K562 (cell line): ENCODE measurements around the gene LHPP. TPM values are rescaled to one million over a fixed set of nuclear protein-coding genes. Genes with fewer than 3 reads are reported as not detected.

Experiments used
- ATAC-seq: fragments of 200-7000 bp; cut with Tn5 transposase; 3 replicates; pipeline ENCODE4 v1.9.1; 2020; ENCODE audit warnings: moderate library complexity
- BruUV-seq: library from RNA; stranded (reverse); fragments of 400-500 nt; replicated peaks from 2 replicates; lab custom pipeline; 2021; lab: Mats Ljungman, UMichigan
- CTCF ChIA-PET: fragments of 300-600 bp; formaldehyde crosslinking; extraction: SDS; loops from one replicate; lab custom pipeline; 2021; ENCODE audit warnings: low intra/inter-chr PET ratio; lab: Yijun Ruan, JAX
- POLR2A ChIA-PET: fragments of 300-600, 350-650 bp; sonication (Branson Sonifier 250); formaldehyde crosslinking; extraction: SDS; loops from one replicate; lab custom pipeline; 2021; ENCODE audit warnings: antibody characterized with exemption, inconsistent platforms; lab: Yijun Ruan, JAX
- DNase-seq, 4 experiments: peaks; one replicate each; pipeline versions ENCODE4 v3.0.0 to v3.0.0-alpha.2; 2011 to 2018; ENCODE audit warnings: low spot score in 3 of 4, mixed read lengths in 3 of 4; ENCODE audit errors: extremely low read depth in 1 of 4
- FAIRE-seq: peaks from 2 replicates; lab custom pipeline; 2011; peaks lifted over from hg19 to GRCh38; lab: Jason Lieb, UNC
- H2AFZ ChIP-seq: 2 replicates; pipeline ENCODE4 v1.6.0; 2011; ENCODE audit warnings: low read depth, low read length, control low read depth, inconsistent platforms
- H3K27ac ChIP-seq: fragments of 200-600 bp; 3 replicates; pipeline ENCODE4 v1.8.0; 2011; ENCODE audit warnings: low read depth, mild to moderate bottlenecking, control low read depth, inconsistent platforms, low read length, moderate library complexity, mixed read lengths; ENCODE audit errors: extremely low read depth
- H3K27me3 ChIP-seq, 2 experiments: fragments of 300-600 bp in 1 of 2; 2 replicates in 1 of 2; 3 replicates in 1 of 2; pipeline versions ENCODE4 v1.6.0 to v1.8.0; 2011; ENCODE audit warnings: inconsistent platforms in 2 of 2, low read length in 2 of 2, mild to moderate bottlenecking in 1 of 2, mixed read lengths in 1 of 2, moderate library complexity in 1 of 2; ENCODE audit not compliant: control insufficient read depth in 2 of 2, insufficient read depth in 2 of 2
- H3K36me3 ChIP-seq: fragments of 300-600 bp; 3 replicates; pipeline ENCODE4 v1.8.0; 2011; ENCODE audit warnings: mild to moderate bottlenecking, low read length, inconsistent platforms; ENCODE audit not compliant: control insufficient read depth, insufficient read depth
- H3K4me1 ChIP-seq, 2 experiments: fragments of 200-600 bp in 1 of 2; replicated peaks in 1 of 2; 2 replicates in 1 of 2; 3 replicates in 1 of 2; pipeline versions ENCODE4 v1.5.1 to v1.8.0; 2011; ENCODE audit warnings: inconsistent platforms in 2 of 2, low read length in 2 of 2, mild to moderate bottlenecking in 1 of 2, mixed read lengths in 1 of 2, moderate library complexity in 1 of 2; ENCODE audit not compliant: control insufficient read depth in 2 of 2, insufficient read depth in 2 of 2
- H3K4me2 ChIP-seq: 2 replicates; pipeline ENCODE4 v1.6.1; 2011; ENCODE audit warnings: low read length, control low read depth, inconsistent platforms, mixed read lengths; ENCODE audit not compliant: insufficient read depth
- H3K4me3 ChIP-seq: fragments of 200-600 bp; sonication (generic), shearing (Covaris generic); 2 replicates; pipeline ENCODE4 v1.5.1; 2016; ENCODE audit warnings: control low read depth, inconsistent platforms
- H3K79me2 ChIP-seq: fragments of 200-600 bp; 3 replicates; pipeline ENCODE4 v1.8.0; 2011; ENCODE audit warnings: low read length, inconsistent platforms; ENCODE audit not compliant: control insufficient read depth, insufficient read depth
- H3K9ac ChIP-seq, 2 experiments: 2 replicates each; pipeline versions ENCODE4 v1.6.0 to v1.6.1; 2011; ENCODE audit warnings: low read depth in 2 of 2, low read length in 2 of 2, control low read depth in 1 of 2, inconsistent platforms in 1 of 2, mild to moderate bottlenecking in 1 of 2, mixed read lengths in 1 of 2; ENCODE audit not compliant: insufficient read depth in 1 of 2
- H3K9me1 ChIP-seq: one replicate; pipeline ENCODE4 v1.6.0; 2011; ENCODE audit warnings: inconsistent platforms, mild to moderate bottlenecking, low read length, moderate library complexity; ENCODE audit not compliant: control insufficient read depth, insufficient read depth
- H3K9me3 ChIP-seq: replicated peaks from 2 replicates; pipeline ENCODE4 v1.5.1; 2011; ENCODE audit warnings: low read depth, low read length, inconsistent platforms; ENCODE audit not compliant: control insufficient read depth, insufficient read depth
- H4K20me1 ChIP-seq: replicated peaks from 2 replicates; pipeline ENCODE4 v1.6.1; 2011; ENCODE audit warnings: low read length, inconsistent platforms, mixed read lengths; ENCODE audit not compliant: control insufficient read depth, insufficient read depth
- SMARCB1 ChIP-seq: IDR thresholded peaks from 2 replicates; pipeline ENCODE4 v1.6.1; 2011; ENCODE audit warnings: improper control_type of control experiment, low read depth; ENCODE audit not compliant: insufficient read length
- TOE1 ChIP-seq, 2 experiments: fragments of 450-650 bp in 1 of 2; sonication (generic) in 1 of 2; formaldehyde crosslinking in 1 of 2; IDR thresholded peaks; 2 replicates each; pipeline versions ENCODE4 v1.7.1 to v1.8.0; 2016 to 2022; ENCODE audit warnings: borderline replicate concordance in 2 of 2, mild to moderate bottlenecking in 2 of 2, antibody characterized with exemption in 1 of 2, inconsistent platforms in 1 of 2, low read depth in 1 of 2, missing genetic modification reagents in 1 of 2, moderate library complexity in 1 of 2
- YBX1 ChIP-seq: fragments of 450-650 bp; IDR thresholded peaks from 2 replicates; pipeline ENCODE4 v1.7.1; 2016; ENCODE audit warnings: mild to moderate bottlenecking
- ZNF232 ChIP-seq: sonication (generic); formaldehyde crosslinking; IDR thresholded peaks from 2 replicates; pipeline ENCODE4 v1.8.0; 2022; ENCODE audit warnings: mild to moderate bottlenecking, missing genetic modification reagents
- WGBS: fragments of 100-300 bp; shearing (Covaris generic); methylation state at CpG from one replicate; pipeline ENCODE4 v1.1.6; 2016; ENCODE audit warnings: low coverage, mixed read lengths; ENCODE audit not compliant: insufficient coverage; ENCODE audit errors: missing lambda C conversion rate; 5-methylcytosine and 5-hydroxymethylcytosine counted together
- in situ Hi-C: fragments of 300-500 bp; cut with MboI; formaldehyde crosslinking; loops from 4 replicates; pipeline ENCODE4 v1.15.0; 2018; ENCODE audit warnings: inconsistent platforms, mixed read lengths
- intact Hi-C: fragments of 100-400 bp; cut with micrococcal nuclease; formaldehyde crosslinking; loops from 2 replicates; pipeline ENCODE4 v1.14.2; 2022
- polyA plus RNA-seq, 8 experiments: library from polyadenylated mRNA; depleted of rRNA in 4 of 8; stranded (reverse) in 5 of 8; unstranded in 3 of 8; fragments of >200 nt; fragmentation: Nextera tagmentation in 2 of 8; fragmentation: Illumina TruSeq in 1 of 8; extraction: Ambion mirVana in 2 of 8; extraction: Trizol in 1 of 8; gene quantifications; 2 replicates each; pipeline versions ENCODE4 v1.2.1 to v1.2.3, GENCODE V29; 2011 to 2014; ENCODE audit warnings: inconsistent platforms in 1 of 8, missing spikeins in 1 of 8
- total RNA-seq, 7 experiments: library from RNA; depleted of rRNA in 6 of 7; stranded (reverse); fragments of >200 nt in 6 of 7; fragmentation: Illumina TruSeq in 2 of 7; extraction: Trizol in 2 of 7; gene quantifications; 2 replicates each; pipeline versions ENCODE4 v1.2.1 to v1.2.3, GENCODE V29; 2011 to 2021; ENCODE audit warnings: low replicate concordance in 1 of 7
- TF ChIP-seq, protein P1 (sequence below): fragments of 450-650 bp; IDR thresholded peaks from 2 replicates; pipeline ENCODE4 v1.6.1; 2016; ENCODE audit warnings: mild to moderate bottlenecking
- TF ChIP-seq, protein P2 (sequence below): fragments of 250-450 bp; sonication (Bioruptor Pico); IDR thresholded peaks from 2 replicates; pipeline ENCODE4 v1.9.0; 2021; ENCODE audit warnings: mild to moderate bottlenecking, inconsistent platforms
- TF ChIP-seq, protein P3 (sequence below), 2 experiments: fragments of 450-650 bp; IDR thresholded peaks; 2 replicates each; pipeline ENCODE4 v1.6.1; 2016; ENCODE audit warnings: mild to moderate bottlenecking in 2 of 2, borderline replicate concordance in 1 of 2, low read depth in 1 of 2, moderate library complexity in 1 of 2

Gene LHPP
- total and polyA plus RNA-seq, 9 of the 15 experiments (the other 6 are each of a cell fraction or from before 2014, with no cell fraction given) = 0.34 to 7.4 (median 3.0) TPM

DNA sequence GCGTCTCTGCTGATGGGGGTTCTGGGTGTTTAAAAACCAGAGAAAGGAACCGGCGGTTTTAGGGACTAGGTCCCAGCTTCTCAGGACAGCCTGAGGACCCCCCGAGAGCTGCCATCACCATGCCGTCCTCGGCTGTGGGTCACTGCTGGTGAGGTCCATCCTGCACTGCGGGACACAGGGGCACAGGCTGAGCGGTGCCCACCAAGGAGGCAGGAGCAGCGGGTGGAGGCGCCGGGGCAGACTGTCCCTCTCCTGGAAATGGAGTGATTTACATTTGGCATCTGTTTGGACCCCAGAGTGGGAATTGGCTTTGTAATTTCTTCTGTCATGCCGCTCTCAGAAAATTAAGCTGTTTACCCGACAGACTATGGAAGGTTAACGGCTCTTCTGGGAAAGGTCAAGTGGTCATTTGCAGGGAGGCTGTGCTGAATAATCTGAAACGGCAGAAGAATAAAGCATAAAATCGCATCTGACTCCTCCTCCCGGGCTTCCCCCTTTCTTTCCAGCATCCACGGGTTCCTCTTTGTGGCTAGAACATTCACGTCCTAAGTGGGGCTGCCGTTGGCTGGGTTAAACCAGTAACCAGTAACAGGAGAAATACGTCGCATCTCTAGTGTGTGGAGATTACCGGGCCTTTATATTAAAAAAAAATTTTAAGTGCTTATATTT lies 31.7 kb downstream of the LHPP start:
- in situ Hi-C loops (no loop called here), intact Hi-C loops (no loop called here)
- POLR2A ChIA-PET = no interaction called here
- Histone ChIP-seq H4K20me1 (no peaks in the 10 kb centered on the region), H3K36me3 (no peaks in the 10 kb centered on the region), H3K27ac (no peak overlapping the region), H3K4me1 (peaks cover 0 to 19% of the 10 kb centered on the region in 2 experiments; a peak in 4 of 5 replicates), H3K9ac (no peak overlapping the region), H3K79me2 (no peaks in the 10 kb centered on the region), H2AFZ (no peak overlapping the region), H3K9me3 (no peaks in the 10 kb centered on the region), H3K9me1 (no peaks in the 10 kb centered on the region), H3K4me3 (no peak overlapping the region), H3K27me3 (no peaks in the 10 kb centered on the region), H3K4me2 (no peak overlapping the region)
- CTCF ChIA-PET = no interaction called here
- ATAC-seq = no peak
- DNase-seq = no peak
- FAIRE-seq = no peak
- BruUV-seq = no TSS peak
- WGBS = 40% methylated on average over 15 of the region's 23 CpGs
- TF ChIP-seq, protein P1, sequence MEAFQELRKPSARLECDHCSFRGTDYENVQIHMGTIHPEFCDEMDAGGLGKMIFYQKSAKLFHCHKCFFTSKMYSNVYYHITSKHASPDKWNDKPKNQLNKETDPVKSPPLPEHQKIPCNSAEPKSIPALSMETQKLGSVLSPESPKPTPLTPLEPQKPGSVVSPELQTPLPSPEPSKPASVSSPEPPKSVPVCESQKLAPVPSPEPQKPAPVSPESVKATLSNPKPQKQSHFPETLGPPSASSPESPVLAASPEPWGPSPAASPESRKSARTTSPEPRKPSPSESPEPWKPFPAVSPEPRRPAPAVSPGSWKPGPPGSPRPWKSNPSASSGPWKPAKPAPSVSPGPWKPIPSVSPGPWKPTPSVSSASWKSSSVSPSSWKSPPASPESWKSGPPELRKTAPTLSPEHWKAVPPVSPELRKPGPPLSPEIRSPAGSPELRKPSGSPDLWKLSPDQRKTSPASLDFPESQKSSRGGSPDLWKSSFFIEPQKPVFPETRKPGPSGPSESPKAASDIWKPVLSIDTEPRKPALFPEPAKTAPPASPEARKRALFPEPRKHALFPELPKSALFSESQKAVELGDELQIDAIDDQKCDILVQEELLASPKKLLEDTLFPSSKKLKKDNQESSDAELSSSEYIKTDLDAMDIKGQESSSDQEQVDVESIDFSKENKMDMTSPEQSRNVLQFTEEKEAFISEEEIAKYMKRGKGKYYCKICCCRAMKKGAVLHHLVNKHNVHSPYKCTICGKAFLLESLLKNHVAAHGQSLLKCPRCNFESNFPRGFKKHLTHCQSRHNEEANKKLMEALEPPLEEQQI = no peak
- TF ChIP-seq, protein P2, sequence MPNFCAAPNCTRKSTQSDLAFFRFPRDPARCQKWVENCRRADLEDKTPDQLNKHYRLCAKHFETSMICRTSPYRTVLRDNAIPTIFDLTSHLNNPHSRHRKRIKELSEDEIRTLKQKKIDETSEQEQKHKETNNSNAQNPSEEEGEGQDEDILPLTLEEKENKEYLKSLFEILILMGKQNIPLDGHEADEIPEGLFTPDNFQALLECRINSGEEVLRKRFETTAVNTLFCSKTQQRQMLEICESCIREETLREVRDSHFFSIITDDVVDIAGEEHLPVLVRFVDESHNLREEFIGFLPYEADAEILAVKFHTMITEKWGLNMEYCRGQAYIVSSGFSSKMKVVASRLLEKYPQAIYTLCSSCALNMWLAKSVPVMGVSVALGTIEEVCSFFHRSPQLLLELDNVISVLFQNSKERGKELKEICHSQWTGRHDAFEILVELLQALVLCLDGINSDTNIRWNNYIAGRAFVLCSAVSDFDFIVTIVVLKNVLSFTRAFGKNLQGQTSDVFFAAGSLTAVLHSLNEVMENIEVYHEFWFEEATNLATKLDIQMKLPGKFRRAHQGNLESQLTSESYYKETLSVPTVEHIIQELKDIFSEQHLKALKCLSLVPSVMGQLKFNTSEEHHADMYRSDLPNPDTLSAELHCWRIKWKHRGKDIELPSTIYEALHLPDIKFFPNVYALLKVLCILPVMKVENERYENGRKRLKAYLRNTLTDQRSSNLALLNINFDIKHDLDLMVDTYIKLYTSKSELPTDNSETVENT = no peak
- TF ChIP-seq SMARCB1 (no peak), YBX1 (no peak), TOE1 (IDR thresholded peaks at IDR 0.05; ENCODE audit: borderline replicate concordance) (no peak), TOE1 (CRISPR knock-in tag; IDR thresholded peaks at IDR 0.05; ENCODE audit: borderline replicate concordance, low read depth) (no peak), ZNF232 (CRISPR knock-in tag) (no peak)
- TF ChIP-seq, protein P3, sequence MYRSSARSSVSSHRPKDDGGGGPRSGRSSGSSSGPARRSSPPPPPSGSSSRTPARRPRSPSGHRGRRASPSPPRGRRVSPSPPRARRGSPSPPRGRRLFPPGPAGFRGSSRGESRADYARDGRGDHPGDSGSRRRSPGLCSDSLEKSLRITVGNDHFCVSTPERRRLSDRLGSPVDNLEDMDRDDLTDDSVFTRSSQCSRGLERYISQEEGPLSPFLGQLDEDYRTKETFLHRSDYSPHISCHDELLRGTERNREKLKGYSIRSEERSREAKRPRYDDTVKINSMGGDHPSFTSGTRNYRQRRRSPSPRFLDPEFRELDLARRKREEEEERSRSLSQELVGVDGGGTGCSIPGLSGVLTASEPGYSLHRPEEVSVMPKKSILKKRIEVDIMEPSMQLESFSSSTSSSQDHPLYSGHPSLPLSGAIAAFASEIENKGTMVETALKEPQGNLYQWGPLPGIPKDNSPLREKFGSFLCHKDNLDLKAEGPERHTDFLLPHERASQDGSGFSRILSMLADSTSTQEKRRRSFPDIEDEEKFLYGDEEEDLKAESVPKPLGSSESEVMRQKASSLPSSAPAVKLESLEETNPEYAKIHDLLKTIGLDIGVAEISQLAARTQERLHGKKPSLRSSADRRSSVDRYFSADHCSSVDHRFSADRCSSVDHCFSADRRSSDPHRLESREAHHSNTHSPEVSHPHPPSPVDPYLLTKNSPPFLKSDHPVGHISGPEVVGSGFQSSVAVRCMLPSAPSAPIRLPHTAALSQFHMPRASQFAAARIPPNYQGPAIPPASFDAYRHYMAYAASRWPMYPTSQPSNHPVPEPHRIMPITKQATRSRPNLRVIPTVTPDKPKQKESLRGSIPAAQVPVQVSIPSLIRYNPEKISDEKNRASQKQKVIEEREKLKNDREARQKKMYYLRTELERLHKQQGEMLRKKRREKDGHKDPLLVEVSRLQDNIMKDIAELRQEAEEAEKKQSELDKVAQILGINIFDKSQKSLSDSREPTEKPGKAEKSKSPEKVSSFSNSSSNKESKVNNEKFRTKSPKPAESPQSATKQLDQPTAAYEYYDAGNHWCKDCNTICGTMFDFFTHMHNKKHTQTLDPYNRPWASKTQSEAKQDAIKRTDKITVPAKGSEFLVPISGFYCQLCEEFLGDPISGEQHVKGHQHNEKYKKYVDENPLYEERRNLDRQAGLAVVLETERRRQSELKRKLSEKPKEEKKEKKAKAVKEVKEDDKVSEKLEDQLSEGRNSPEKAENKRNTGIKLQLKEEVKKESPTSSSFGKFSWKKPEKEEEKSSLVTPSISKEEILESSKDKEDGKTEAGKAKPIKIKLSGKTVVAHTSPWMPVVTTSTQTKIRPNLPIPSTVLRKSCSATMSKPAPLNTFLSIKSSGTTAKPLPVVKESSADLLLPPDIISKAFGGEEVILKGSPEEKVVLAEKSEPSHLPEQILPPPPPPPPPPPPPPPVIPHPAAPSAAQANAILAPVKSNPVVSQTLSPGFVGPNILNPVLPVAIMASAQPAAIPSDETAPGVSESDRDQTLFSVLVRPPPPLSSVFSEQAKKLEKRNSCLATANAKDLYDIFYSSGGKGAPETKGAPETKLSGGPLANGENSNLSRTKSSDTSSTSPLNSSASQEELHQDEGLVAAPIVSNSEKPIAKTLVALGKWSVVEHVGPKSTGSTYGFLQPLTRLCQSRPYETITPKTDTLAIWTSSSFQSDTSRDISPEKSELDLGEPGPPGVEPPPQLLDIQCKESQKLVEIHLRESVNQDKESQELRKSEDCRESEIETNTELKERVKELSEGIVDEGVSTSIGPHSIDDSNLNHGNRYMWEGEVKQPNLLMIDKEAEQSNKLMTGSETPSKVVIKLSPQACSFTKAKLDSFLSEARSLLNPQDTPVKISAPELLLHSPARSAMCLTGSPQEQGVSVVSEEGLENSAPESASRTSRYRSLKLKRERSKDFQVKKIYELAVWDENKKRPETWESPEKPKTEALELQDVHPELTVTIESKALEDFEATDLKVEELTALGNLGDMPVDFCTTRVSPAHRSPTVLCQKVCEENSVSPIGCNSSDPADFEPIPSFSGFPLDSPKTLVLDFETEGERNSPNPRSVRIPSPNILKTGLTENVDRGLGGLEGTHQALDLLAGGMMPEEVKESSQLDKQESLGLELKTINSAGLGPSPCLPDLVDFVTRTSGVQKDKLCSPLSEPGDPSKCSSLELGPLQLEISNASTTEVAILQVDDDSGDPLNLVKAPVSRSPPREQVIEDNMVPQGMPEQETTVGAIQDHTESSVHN (IDR thresholded peaks at IDR 0.05; ENCODE audit: borderline replicate concordance in 1 of 2, low read depth in 1 of 2) = no peak
